Middle frontal gyrus (tissue), 1 donor: Measurements from ENCODE around the gene ING5.

Source experiments
- DNase-seq: peaks from one replicate; pipeline ENCODE4 v3.0.0-alpha.2; 2015; ENCODE audit warnings: low spot score; ENCODE audit errors: extremely low spot score

ING5 gene

GRCh38 chr2:241672243-241673188 lies 29.3 kb upstream of the ING5 start:
- no peak for DNase-seq

- DNase-seq: no peak
Observed at GRCh38 chr2:241673189-241673663, 28.6 kb upstream of the ING5 start.

- DNase-seq: no peak
Observed at GRCh38 chr2:241673797-241674725, 27.8 kb upstream of the ING5 start.

GRCh38 chr2:241675885-241676284 lies 26.0 kb upstream of the ING5 start:
- DNase-seq: no peak

- DNase-seq: no peak
Observed at GRCh38 chr2:241676665-241677064, 25.2 kb upstream of the ING5 start.

GRCh38 chr2:241677392-241677791 lies 24.4 kb upstream of the ING5 start:
- no peak for DNase-seq

- no peak for DNase-seq
Observed at GRCh38 chr2:241678307-241678706, 23.5 kb upstream of the ING5 start.

- DNase-seq: no peak
Observed at GRCh38 chr2:241678784-241679540, 22.9 kb upstream of the ING5 start.

GRCh38 chr2:241680044-241680443 lies 21.8 kb upstream of the ING5 start:
- DNase-seq: no peak

- no peak for DNase-seq
Observed at GRCh38 chr2:241680827-241681599, 20.8 kb upstream of the ING5 start.

GRCh38 chr2:241686324-241686649 lies 15.6 kb upstream of the ING5 start:
- DNase-seq: no peak

- peak; percentile 94 for DNase-seq
Observed at GRCh38 chr2:241686650-241687425, 15.0 kb upstream of the ING5 start, which contains the start of gene DTYMK. Gene DTYMK (minus strand): TSS chr2:241686815. CDS start chr2:241686783, 32 bp downstream.

- DNase-seq: no peak
Observed at GRCh38 chr2:241689306-241689705, 12.5 kb upstream of the ING5 start.

GRCh38 chr2:241690202-241690717 lies 11.6 kb upstream of the ING5 start:
- DNase-seq: no peak

- no peak for DNase-seq
Observed at GRCh38 chr2:241692448-241692847, 9.4 kb upstream of the ING5 start.

GRCh38 chr2:241695651-241696050 lies 6.2 kb upstream of the ING5 start:
- DNase-seq: no peak

- DNase-seq: no peak
Observed at GRCh38 chr2:241701149-241701398, 765 bp upstream of the ING5 start.

- DNase-seq: peak; percentile 24
Observed at GRCh38 chr2:241702155-241703031, 554 bp downstream of the ING5 start.
